EH (cell line): ENCODE measurements around the gene IQGAP1.
A peak's percentile ranks its signal among the peaks of the same experiment; 100 is the strongest.

Experiments
- DNase-seq: peaks from one replicate; pipeline ENCODE4 v3.0.0-alpha.2; 2015; ENCODE audit warnings: low read depth

Gene IQGAP1

GRCh38 chr15:90530250-90531051 is 142.4 kb downstream of the IQGAP1 start:
- peak; percentile 58 for DNase-seq

- DNase-seq = no peak
Observed at GRCh38 chr15:90531147-90531546, 143.1 kb downstream of the IQGAP1 start.

- no peak for DNase-seq
Observed at GRCh38 chr15:90535254-90535653, 147.2 kb downstream of the IQGAP1 start.

- DNase-seq = no peak
Observed at GRCh38 chr15:90539789-90540188, 151.7 kb downstream of the IQGAP1 start.

- DNase-seq = no peak
Observed at GRCh38 chr15:90540768-90541167, 152.7 kb downstream of the IQGAP1 start.

GRCh38 chr15:90545095-90545494 is 157.1 kb downstream of the IQGAP1 start:
- no peak for DNase-seq

GRCh38 chr15:90547540-90547939 is 159.5 kb downstream of the IQGAP1 start:
- no peak for DNase-seq

GRCh38 chr15:90550919-90551318 is 162.9 kb downstream of the IQGAP1 start:
- DNase-seq = peak; percentile 35
